ENCODE results near the gene ATP2B2. TPM values are rescaled to one million over a fixed set of nuclear protein-coding genes. Genes with fewer than 3 reads are reported as not detected.

Gene ATP2B2
- total RNA-seq, 4 donors from 2014 or later, result 0.09 to 0.12 TPM; not detected in 2

GRCh38 chr3:10421996-10422395 is 83.4 kb downstream of the ATP2B2 start:
- DNase-seq (ENCODE audit: low spot score), result no peak
- ATAC-seq (ENCODE audit: low FRiP score), result no peak
- no peak for TF ChIP-seq CTCF (IDR thresholded peaks at IDR 0.05)

- DNase-seq (ENCODE audit: low spot score), result no peak
- no peak for TF ChIP-seq CTCF (IDR thresholded peaks at IDR 0.05)
- ATAC-seq (ENCODE audit: low FRiP score), result no peak
These were observed 84.5 kb downstream of the ATP2B2 start for GRCh38 chr3:10420745-10421475.

- TF ChIP-seq CTCF (IDR thresholded peaks at IDR 0.05), result no peak
- DNase-seq (ENCODE audit: low spot score) (no peak), ATAC-seq (ENCODE audit: low FRiP score) (no peak)
These were observed 85.7 kb downstream of the ATP2B2 start for GRCh38 chr3:10419637-10420232.

- no peak for TF ChIP-seq CTCF (IDR thresholded peaks at IDR 0.05)
- no peak for ATAC-seq (ENCODE audit: low FRiP score)
- DNase-seq (ENCODE audit: low spot score), result no peak
These were observed 87.5 kb downstream of the ATP2B2 start for GRCh38 chr3:10417847-10418246.

GRCh38 chr3:10416730-10417300 is 88.6 kb downstream of the ATP2B2 start:
- TF ChIP-seq CTCF (IDR thresholded peaks at IDR 0.05), result no peak
- ATAC-seq (ENCODE audit: low FRiP score) (no peak), DNase-seq (ENCODE audit: low spot score) (no peak)

- DNase-seq (ENCODE audit: low spot score) (no peak), ATAC-seq (ENCODE audit: low FRiP score) (no peak)
- no peak for TF ChIP-seq CTCF (IDR thresholded peaks at IDR 0.05)
These were observed 92.3 kb downstream of the ATP2B2 start for GRCh38 chr3:10413041-10413440.
